Hypothalamus (tissue), 51 donors: ENCODE data around the gene CTNND2.
"Not testable (repeated sequence)": the region's sequence is repeated elsewhere in the genome, so short reads cannot be mapped to it uniquely, and the experiment has no call there.

Source experiments
- DNase-seq, 51 donors: peaks; one replicate each; lab custom pipeline; 2025; lab: John Stamatoyannopoulos, UW

CTNND2 gene

GRCh38 chr5:11355491-11355890, 548.8 kb downstream of the CTNND2 start:
- DNase-seq = peak in 2 of 51 donors; percentile 17 to 52

GRCh38 chr5:11346336-11346735, 557.9 kb downstream of the CTNND2 start:
- DNase-seq = no peak

DNA sequence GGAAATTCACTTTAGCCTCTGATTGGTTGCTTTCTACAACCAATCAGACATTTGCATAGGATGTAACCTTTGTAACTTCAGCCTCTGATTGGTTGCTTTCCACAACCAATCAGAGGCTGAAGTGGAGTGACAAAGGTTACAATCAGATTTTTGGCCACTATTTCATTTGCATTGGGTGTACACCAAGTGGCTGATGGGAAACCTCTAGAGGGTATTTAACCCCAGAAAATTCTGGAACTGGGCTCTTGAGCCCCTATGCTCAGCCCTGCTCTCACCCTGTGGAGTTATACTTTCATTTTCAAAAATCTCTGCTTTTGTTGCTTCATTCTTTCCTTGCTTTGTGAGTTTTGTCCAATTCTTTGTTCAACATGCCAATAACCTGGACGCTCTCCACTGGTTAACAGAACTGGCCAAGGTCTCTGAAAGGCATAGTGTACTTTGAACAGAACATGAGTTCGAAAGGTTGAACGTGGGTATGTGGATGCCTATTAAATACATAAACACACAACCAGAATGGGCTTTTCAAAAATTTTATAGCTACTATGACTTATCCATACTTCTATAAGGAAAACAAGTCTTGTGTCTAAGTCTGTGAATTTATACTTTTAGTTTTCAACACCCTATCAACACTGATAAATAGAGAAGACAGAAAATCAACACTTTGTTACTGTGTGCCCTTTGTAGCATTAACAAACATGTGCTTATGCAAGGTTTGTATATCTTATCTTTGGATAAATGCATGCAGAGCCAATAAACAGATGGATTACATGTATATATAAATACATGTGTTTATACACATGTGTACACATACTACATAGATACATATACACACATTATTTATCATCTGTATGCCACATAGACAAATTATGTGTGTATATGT, 568.1 kb downstream of the CTNND2 start:
- no peak for DNase-seq

GRCh38 chr5:11334404-11334803, 569.8 kb downstream of the CTNND2 start:
- no peak for DNase-seq

- DNase-seq = peak in 18 of 51 donors; percentile 5 to 58 (median 19)
These were observed 574.6 kb downstream of the CTNND2 start for GRCh38 chr5:11329679-11330078.

DNA sequence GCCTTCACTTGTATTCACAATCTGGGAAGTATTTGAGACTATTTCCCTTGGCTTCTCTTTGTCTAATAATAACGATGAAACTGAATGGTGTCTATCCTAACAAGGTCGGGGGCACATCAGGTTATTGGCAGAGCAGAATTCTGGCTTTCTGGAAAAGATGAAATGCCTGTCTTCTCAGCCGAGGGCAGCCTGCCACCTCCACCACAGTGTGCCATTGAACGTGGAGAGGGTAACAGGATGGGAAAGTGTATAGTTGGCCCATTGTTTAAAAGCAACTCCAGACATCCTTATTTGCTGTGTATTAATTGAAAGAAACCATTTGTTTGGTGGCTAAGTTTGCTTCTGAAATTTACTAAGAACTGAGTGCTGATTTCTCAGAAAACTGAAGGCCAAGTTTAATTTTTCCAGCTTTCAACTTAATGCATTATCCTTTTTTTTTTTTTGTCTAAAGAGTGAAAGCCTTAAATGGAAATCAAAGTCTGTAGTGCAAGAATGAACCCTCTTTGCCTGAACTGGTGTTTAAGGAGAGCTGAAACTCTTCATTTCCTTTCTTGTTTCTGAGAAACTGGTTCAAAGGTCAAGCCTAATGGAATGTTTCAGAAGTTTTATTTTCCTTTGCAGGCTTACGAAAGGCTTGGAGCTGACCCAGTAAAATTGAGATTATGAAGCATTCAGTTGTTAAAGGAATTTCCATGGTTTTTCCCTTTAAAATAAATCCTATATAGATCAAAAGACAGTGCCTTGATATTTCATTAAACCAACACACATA, 579.5 kb downstream of the CTNND2 start:
- peak in 22 of 51 donors; percentile 8 to 65 (median 30) for DNase-seq

- DNase-seq = no peak
These were observed 580.5 kb downstream of the CTNND2 start for GRCh38 chr5:11323761-11324160.

GRCh38 chr5:11322133-11322532, 582.1 kb downstream of the CTNND2 start:
- no peak for DNase-seq

GRCh38 chr5:11319836-11320580, 584.2 kb downstream of the CTNND2 start:
- no peak for DNase-seq

DNA sequence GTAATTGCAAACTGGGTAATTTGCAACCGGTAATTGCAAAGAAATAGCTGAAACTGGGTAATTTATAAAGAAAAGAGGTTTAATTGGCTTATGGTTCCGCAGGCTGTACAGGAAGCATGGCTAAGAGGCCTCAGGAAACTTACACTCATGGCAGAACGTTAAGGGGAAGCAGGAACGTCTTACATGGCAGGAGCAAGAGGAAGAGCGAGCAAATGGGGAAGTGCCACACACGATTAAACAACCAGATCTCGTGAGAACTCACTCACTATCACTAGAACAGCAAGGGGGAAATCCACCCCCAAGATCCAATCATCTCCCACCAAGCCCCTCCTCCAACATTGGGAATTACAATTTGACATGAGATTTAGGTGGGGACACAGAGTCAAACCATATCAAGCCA, 590.6 kb downstream of the CTNND2 start:
- DNase-seq = not testable (repeated sequence)

- no peak for DNase-seq
These were observed 592.5 kb downstream of the CTNND2 start for GRCh38 chr5:11311731-11312130.

DNA sequence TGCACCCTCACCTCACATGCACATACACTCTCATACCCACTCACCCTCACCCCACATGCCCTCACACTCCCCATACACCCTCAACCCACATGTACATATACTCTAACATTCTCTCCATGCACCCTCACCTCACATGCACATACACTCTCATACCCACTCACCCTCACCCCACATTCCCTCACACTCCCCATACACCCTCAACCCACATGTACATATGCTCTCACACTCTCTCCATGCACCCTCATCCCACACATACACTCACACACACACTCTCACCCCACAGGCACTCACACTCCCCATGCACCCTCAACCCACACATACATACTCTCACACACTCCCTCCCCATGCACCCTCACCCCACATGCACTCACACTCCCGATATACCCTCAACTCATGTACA, 593.0 kb downstream of the CTNND2 start:
- DNase-seq = no peak

- DNase-seq = no peak
These were observed 594.1 kb downstream of the CTNND2 start for GRCh38 chr5:11310158-11310557.

GRCh38 chr5:11306365-11306764, 597.9 kb downstream of the CTNND2 start:
- DNase-seq = no peak

DNA sequence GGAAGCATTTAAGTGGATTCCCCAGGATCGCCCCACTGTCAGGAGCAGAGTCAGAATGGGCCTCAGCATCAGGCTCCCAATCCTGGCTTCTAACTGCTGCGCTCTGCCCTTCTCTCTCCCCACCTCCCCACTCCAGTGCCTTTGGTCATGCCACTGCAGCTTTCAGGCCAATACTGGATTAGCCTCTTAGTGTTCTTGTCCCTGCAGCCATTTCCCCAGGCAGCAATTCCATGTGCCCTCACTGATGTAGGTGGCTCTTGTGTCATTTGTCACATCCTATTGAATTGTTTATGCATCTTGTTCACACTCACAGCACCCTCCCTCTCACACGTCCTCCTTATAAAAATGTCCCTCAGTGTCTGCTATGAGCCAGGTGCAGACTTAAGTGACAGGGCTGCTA, 599.0 kb downstream of the CTNND2 start:
- DNase-seq = no peak

DNA sequence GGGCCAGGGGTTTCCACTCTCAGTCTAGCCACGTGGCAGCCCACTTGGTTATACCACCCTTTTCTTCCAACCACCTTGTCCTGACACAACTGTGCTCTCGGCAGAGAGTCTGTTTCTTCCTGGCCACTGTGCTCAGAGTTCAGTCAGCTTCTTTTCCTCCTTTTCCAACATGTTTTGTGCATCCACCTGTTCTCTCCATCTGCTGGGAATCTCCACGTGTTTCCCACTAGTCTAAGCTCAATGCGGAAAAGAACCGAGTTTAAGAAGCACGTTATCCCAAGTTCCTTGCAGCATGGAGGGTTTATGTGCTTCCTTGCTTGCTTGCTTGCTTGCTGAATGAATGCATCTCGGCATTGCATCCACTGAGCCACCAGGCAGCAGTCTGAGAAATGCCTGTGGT, 599.6 kb downstream of the CTNND2 start:
- DNase-seq = no peak

GRCh38 chr5:11302663-11303062, 601.6 kb downstream of the CTNND2 start:
- peak in 1 of 51 donors; percentile 33 for DNase-seq

DNA sequence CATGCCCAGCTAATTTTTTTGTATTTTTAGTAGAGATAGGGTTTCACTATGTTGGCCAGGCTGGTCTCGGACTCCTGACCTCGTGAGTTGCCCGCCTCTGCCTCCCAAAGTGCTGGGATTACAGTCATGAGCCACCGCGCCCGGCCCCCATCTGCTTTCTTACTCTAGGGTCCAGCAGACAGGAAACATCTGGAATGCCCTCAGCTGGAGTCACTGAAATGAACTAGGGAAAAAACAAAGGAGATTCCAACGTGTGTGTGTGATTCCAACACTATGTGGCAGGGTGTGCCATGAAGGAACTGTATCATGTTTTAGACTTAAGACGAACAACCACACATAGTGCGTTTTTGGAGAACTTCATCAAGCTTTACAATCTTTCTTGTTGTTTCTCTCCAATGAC, 603.1 kb downstream of the CTNND2 start:
- no peak for DNase-seq

DNA sequence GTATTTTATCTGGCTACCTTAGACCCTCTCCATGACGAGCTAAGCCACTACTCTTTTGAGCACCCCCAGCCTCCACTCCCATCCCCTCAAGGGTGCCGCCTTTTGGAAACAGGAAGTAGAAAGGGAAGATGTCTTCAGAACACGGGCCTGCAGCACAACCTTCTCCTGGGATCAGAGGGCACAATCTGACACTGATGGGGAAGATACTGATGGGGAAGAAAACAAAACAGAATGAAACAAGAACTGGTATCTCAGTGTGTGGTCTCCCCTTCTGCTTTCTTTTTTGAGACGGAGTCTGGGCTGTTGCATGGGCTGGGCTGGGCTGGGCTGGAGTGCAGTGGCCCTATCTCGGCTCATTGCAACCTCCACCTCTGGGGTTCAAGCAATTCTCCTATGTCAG, 603.5 kb downstream of the CTNND2 start:
- peak in 1 of 51 donors; percentile 16 for DNase-seq

- DNase-seq = no peak
These were observed 605.4 kb downstream of the CTNND2 start for GRCh38 chr5:11298877-11299276.

- no peak for DNase-seq
These were observed 610.7 kb downstream of the CTNND2 start for GRCh38 chr5:11293523-11293922.
